Non-pigmented ciliary epithelial cell (primary cell): ENCODE measurements around the gene UBP1.
"Not testable (repeated sequence)": the region's sequence is repeated elsewhere in the genome, so short reads cannot be mapped to it uniquely, and the experiment has no call there.

Source experiments
- DNase-seq: peaks from one replicate; pipeline ENCODE4 v3.0.0-alpha.2; 2010; ENCODE audit warnings: low read depth

UBP1 gene

GRCh38 chr3:33433843-33434242 is 6.4 kb downstream of the UBP1 start:
- DNase-seq = no peak

- no peak for DNase-seq
Measured at GRCh38 chr3:33430571-33430970, 9.6 kb downstream of the UBP1 start.

GRCh38 chr3:33430061-33430460 is 10.1 kb downstream of the UBP1 start:
- no peak for DNase-seq

- not testable (repeated sequence) for DNase-seq
Measured at GRCh38 chr3:33429306-33429705, 10.9 kb downstream of the UBP1 start.

GRCh38 chr3:33428734-33429133 is 11.5 kb downstream of the UBP1 start:
- DNase-seq = no peak

- DNase-seq = no peak
Measured at GRCh38 chr3:33426630-33427317, 13.4 kb downstream of the UBP1 start.

- DNase-seq = no peak
Measured at GRCh38 chr3:33426068-33426467, 14.1 kb downstream of the UBP1 start.

GRCh38 chr3:33425453-33425852 is 14.8 kb downstream of the UBP1 start:
- no peak for DNase-seq

GRCh38 chr3:33424606-33425452 is 15.4 kb downstream of the UBP1 start:
- no peak for DNase-seq

- no peak for DNase-seq
Measured at GRCh38 chr3:33420966-33421365, 19.2 kb downstream of the UBP1 start.

- no peak for DNase-seq
Measured at GRCh38 chr3:33419948-33420347, 20.3 kb downstream of the UBP1 start.

GRCh38 chr3:33417066-33417673 is 23.0 kb downstream of the UBP1 start:
- DNase-seq = no peak

- not testable (repeated sequence) for DNase-seq
Measured at GRCh38 chr3:33410816-33411215, 29.4 kb downstream of the UBP1 start.

GRCh38 chr3:33403756-33404155 is 36.4 kb downstream of the UBP1 start:
- DNase-seq = no peak

- no peak for DNase-seq
Measured at GRCh38 chr3:33402936-33403335, 37.3 kb downstream of the UBP1 start.

- peak; percentile 40 for DNase-seq
Measured at GRCh38 chr3:33401781-33402180, 38.4 kb downstream of the UBP1 start.

- no peak for DNase-seq
Measured at GRCh38 chr3:33398410-33398809, 41.8 kb downstream of the UBP1 start.

GRCh38 chr3:33395900-33396299 is 44.3 kb downstream of the UBP1 start:
- DNase-seq = no peak

GRCh38 chr3:33394403-33395054 is 45.7 kb downstream of the UBP1 start:
- DNase-seq = no peak

- peak; percentile 73 for DNase-seq
Measured at GRCh38 chr3:33392703-33393125, 47.5 kb downstream of the UBP1 start.

GRCh38 chr3:33392144-33392543 is 48.1 kb downstream of the UBP1 start:
- DNase-seq = no peak

GRCh38 chr3:33391255-33391995 is 48.8 kb downstream of the UBP1 start:
- no peak for DNase-seq
